Measurements from ENCODE around the gene CDH8. TPM values are rescaled to one million over a fixed set of nuclear protein-coding genes. Genes with fewer than 3 reads are reported as not detected.
"Not testable (repeated sequence)": the region's sequence is repeated elsewhere in the genome, so short reads cannot be mapped to it uniquely, and the experiment has no call there.

CDH8 gene
- polyA plus RNA-seq, 1 of the 3 experiments (the other 2 are of a cell fraction) = 0.05 TPM

DNA sequence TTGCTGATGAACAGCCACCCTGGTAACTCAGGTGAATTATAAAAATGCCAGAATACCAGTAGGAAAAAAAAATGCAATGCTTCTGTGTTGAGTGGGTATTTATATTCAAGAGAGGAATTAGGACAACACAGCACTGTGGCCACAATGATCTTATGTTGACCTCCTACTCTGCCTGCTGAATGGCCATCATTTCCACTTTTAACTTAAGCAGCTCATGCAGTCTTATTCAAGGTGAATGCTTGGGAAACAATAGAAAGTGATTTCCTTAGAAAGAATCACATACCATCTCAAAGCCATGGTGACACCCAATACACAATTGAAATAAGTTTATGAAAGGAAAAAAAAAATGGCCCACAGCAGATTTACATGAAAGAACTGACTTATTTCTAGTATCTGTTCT is 224.0 kb downstream of the CDH8 start (continued):
- TF ChIP-seq TEAD4 (IDR thresholded peaks at IDR 0.05; ENCODE audit: borderline replicate concordance, insufficient read depth) (no peak), GABPA (IDR thresholded peaks at IDR 0.05; ENCODE audit: low read depth) (no peak), RAD21 (IDR thresholded peaks at IDR 0.05; ENCODE audit: low read length) (no peak), SMC3 (IDR thresholded peaks at IDR 0.05; ENCODE audit: low read depth, low read length) (no peak), POLR2AphosphoS5 (IDR thresholded peaks at IDR 0.05; ENCODE audit: low read depth, low read length) (no peak), MXI1 (IDR thresholded peaks at IDR 0.05; ENCODE audit: low read depth, low read length) (no peak)

DNA sequence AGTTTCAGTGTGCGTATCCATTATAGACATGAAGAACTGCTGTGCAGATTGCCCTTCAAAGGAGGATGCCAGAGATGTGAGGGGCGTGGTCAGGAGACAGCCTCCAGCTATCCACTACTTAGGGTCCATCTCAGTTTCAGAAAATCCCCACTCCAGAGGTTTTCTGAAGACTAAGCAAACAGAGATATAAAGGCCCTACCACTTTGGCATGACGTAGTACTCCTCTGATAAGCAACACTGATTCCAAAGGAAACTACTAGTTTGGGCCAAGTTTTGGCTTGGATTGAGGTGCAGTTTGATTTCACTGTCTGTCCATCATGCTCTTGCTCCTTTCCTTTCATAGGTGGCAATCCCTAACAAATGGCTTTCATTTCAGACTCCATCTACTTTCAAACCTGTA is 228.7 kb downstream of the CDH8 start:
- DNase-seq = no peak
- Histone ChIP-seq H3K27me3 (ENCODE audit: insufficient read depth) (no peaks in the 10 kb centered on the region), H3K4me3 (ENCODE audit: low read depth in 2 of 2, low read length in 1 of 2) (no peak overlapping the region), H3K27ac (ENCODE audit: low read depth in 2 of 2, low read length in 1 of 2) (no peak overlapping the region), H3K36me3 (replicated peaks in 1 of 2; ENCODE audit: control insufficient read depth in 1 of 2, insufficient read depth in 2 of 2, low read length in 1 of 2) (no peaks in the 10 kb centered on the region), H2AFZ (ENCODE audit: low read depth) (no peak overlapping the region), H3F3A (replicated peaks; ENCODE audit: insufficient read depth) (no peaks in the 10 kb centered on the region), H3K9me2 (no peaks in the 10 kb centered on the region), H3K4me1 (ENCODE audit: control insufficient read depth in 1 of 2, insufficient read depth in 2 of 2, low read depth in 1 of 2, low read length in 1 of 2) (no peaks in the 10 kb centered on the region), H3K9ac (no peak overlapping the region), H4K20me1 (ENCODE audit: insufficient read depth) (no peaks in the 10 kb centered on the region), H3K79me2 (ENCODE audit: insufficient read depth) (no peaks in the 10 kb centered on the region), H3K9me3 (no peaks in the 10 kb centered on the region), H3K4me2 (no peak overlapping the region)
- WGBS (ENCODE audit: low lambda C conversion rate) = 56% methylated on average over 3 of the region's 3 CpGs
- no peak for TF ChIP-seq REST (IDR thresholded peaks at IDR 0.05; ENCODE audit: low read depth, low read length)
- TF ChIP-seq MEF2A (IDR thresholded peaks at IDR 0.05; ENCODE audit: borderline replicate concordance, low read depth) = no peak
- TF ChIP-seq GABPA (IDR thresholded peaks at IDR 0.05; ENCODE audit: low read depth) = no peak
- TF ChIP-seq SIN3A (IDR thresholded peaks at IDR 0.05; ENCODE audit: borderline replicate concordance, low read depth, low read length) = no peak
- no peak for TF ChIP-seq CHD2 (IDR thresholded peaks at IDR 0.05; ENCODE audit: low read length, partially characterized antibody)
- no peak for TF ChIP-seq EZH2phosphoT487 (IDR thresholded peaks at IDR 0.05; ENCODE audit: borderline replicate concordance, low read depth)
- no peak for TF ChIP-seq YY1 (IDR thresholded peaks at IDR 0.05; ENCODE audit: low read depth)
- no peak for TF ChIP-seq RAD21 (IDR thresholded peaks at IDR 0.05; ENCODE audit: low read length)
- TF ChIP-seq NFIC (IDR thresholded peaks at IDR 0.05; ENCODE audit: borderline replicate concordance) = no peak
- no peak for TF ChIP-seq JUND (IDR thresholded peaks at IDR 0.05)
- TF ChIP-seq POLR2AphosphoS5 (IDR thresholded peaks at IDR 0.05; ENCODE audit: low read depth, low read length) = no peak
- TF ChIP-seq, protein P1, sequence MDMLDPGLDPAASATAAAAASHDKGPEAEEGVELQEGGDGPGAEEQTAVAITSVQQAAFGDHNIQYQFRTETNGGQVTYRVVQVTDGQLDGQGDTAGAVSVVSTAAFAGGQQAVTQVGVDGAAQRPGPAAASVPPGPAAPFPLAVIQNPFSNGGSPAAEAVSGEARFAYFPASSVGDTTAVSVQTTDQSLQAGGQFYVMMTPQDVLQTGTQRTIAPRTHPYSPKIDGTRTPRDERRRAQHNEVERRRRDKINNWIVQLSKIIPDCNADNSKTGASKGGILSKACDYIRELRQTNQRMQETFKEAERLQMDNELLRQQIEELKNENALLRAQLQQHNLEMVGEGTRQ (IDR thresholded peaks at IDR 0.05; ENCODE audit: borderline replicate concordance, low read depth, low read length) = no peak
- POLR2A ChIA-PET = no interaction called here
- CTCF ChIA-PET = no interaction called here

- H3K27me3 ChIP-seq (ENCODE audit: insufficient read depth); H3K9me2 ChIP-seq; H3K36me3 ChIP-seq (replicated peaks in 1 of 2; ENCODE audit: control insufficient read depth in 1 of 2, insufficient read depth in 2 of 2, low read length in 1 of 2); CTCF ChIA-PET; H3K9ac ChIP-seq; H3K4me2 ChIP-seq; H3K4me3 ChIP-seq (ENCODE audit: low read depth in 2 of 2, low read length in 1 of 2); H3K4me1 ChIP-seq (ENCODE audit: control insufficient read depth in 1 of 2, insufficient read depth in 2 of 2, low read depth in 1 of 2, low read length in 1 of 2); H4K20me1 ChIP-seq (ENCODE audit: insufficient read depth); DNase-seq; H3F3A ChIP-seq (replicated peaks; ENCODE audit: insufficient read depth); H3K79me2 ChIP-seq (ENCODE audit: insufficient read depth); H3K27ac ChIP-seq (ENCODE audit: low read depth in 2 of 2, low read length in 1 of 2); H2AFZ ChIP-seq (ENCODE audit: low read depth); POLR2A ChIA-PET; H3K9me3 ChIP-seq: not testable (repeated sequence)
- WGBS (ENCODE audit: low lambda C conversion rate) = 73% methylated on average over 7 of the region's 10 CpGs
Observed at GRCh38 chr16:61801217-61801616, 235.0 kb downstream of the CDH8 start.

Measured in SK-N-SH (cell line).